Left colon (tissue), 2 donors: ENCODE measurements around the gene SMAD5. TPM values are rescaled to one million over a fixed set of nuclear protein-coding genes. Genes with fewer than 3 reads are reported as not detected.

Source experiments
- ATAC-seq: fragments of 200-7000 bp; cut with Tn5 transposase; one replicate; pipeline ENCODE4 v1.9.1; 2020; ENCODE audit warnings: mild to moderate bottlenecking, moderate library complexity
- DNase-seq, 2 donors: peaks; one replicate each; pipeline ENCODE4 v3.0.0-alpha.2; 2020
- intact Hi-C, 2 donors: fragments of 100-400 bp; cut with DNase I in 1 of 2; cut with micrococcal nuclease in 1 of 2; formaldehyde crosslinking; loops; one replicate each; pipeline versions ENCODE4 v1.11.2 to v1.14.0; 2022; cut with DNase I, micrococcal nuclease
- total RNA-seq, 2 donors: library from RNA; stranded (reverse); fragmentation: NEBNext Ultra II Directional; extraction: Animal tissue kit (Norgen Biotek cat#: 25700); gene quantifications; one replicate each; pipeline ENCODE4 v1.2.1, GENCODE V29; 2021
- donor health status: DM: no; HTN: no; CAD: no.
- donor health status: DM: yes; HTN: yes; CAD: no.

Gene SMAD5
- total RNA-seq, 2 donors from 2014 or later: 45.6 to 46.8 TPM

GRCh38 chr5:136143763-136144162 is 11.1 kb downstream of the SMAD5 start:
- DNase-seq (no peak), ATAC-seq (no peak)
- intact Hi-C loops: no loop called here

GRCh38 chr5:136145030-136145429 is 12.4 kb downstream of the SMAD5 start:
- intact Hi-C loops: no loop called here
- DNase-seq (no peak), ATAC-seq (no peak)

- no peak for ATAC-seq
- intact Hi-C loops: no loop called here
- DNase-seq: no peak
Observed at GRCh38 chr5:136146201-136146600, 13.6 kb downstream of the SMAD5 start.

- intact Hi-C loops: no loop called here
- ATAC-seq (no peak), DNase-seq (no peak)
Observed at GRCh38 chr5:136147632-136148031, 15.0 kb downstream of the SMAD5 start.

- ATAC-seq: no peak
- DNase-seq: no peak
- intact Hi-C loops: no loop called here
Observed at GRCh38 chr5:136149891-136150290, 17.2 kb downstream of the SMAD5 start.

GRCh38 chr5:136153581-136154236 is 21.1 kb downstream of the SMAD5 start:
- intact Hi-C loops: no loop called here
- DNase-seq (no peak), ATAC-seq (no peak)

- no peak for ATAC-seq
- no peak for DNase-seq
- intact Hi-C loops: no loop called here
Observed at GRCh38 chr5:136155078-136155477, 22.4 kb downstream of the SMAD5 start.

- ATAC-seq (no peak), DNase-seq (no peak)
- intact Hi-C loops: no loop called here
Observed at GRCh38 chr5:136155761-136156160, 23.1 kb downstream of the SMAD5 start.

- DNase-seq (no peak), ATAC-seq (no peak)
- intact Hi-C loops: no loop called here
Observed at GRCh38 chr5:136157514-136157913, 24.9 kb downstream of the SMAD5 start.

- intact Hi-C loops: no loop called here
- DNase-seq (no peak), ATAC-seq (no peak)
Observed at GRCh38 chr5:136159457-136159856, 26.8 kb downstream of the SMAD5 start.

- no peak for DNase-seq
- intact Hi-C loops: no loop called here
- no peak for ATAC-seq
Observed at GRCh38 chr5:136162008-136162407, 29.4 kb downstream of the SMAD5 start.

GRCh38 chr5:136164226-136164625 is 31.6 kb downstream of the SMAD5 start:
- ATAC-seq (no peak), DNase-seq (no peak)
- intact Hi-C loops: no loop called here

- intact Hi-C loops: no loop called here
- ATAC-seq (no peak), DNase-seq (no peak)
Observed at GRCh38 chr5:136166909-136167308, 34.3 kb downstream of the SMAD5 start.

- intact Hi-C loops: no loop called here
- no peak for ATAC-seq
Observed at GRCh38 chr5:136169218-136169617, 36.6 kb downstream of the SMAD5 start.

GRCh38 chr5:136174021-136174659 is 41.5 kb downstream of the SMAD5 start:
- DNase-seq: no peak
- intact Hi-C loops: loop anchor here in 1 of 2 donors (10.0 kb wide), 2 partner anchors 109 to 229 kb away; no protein-coding TSS in a partner anchor
- peak; percentile 89 for ATAC-seq

More at GRCh38 chr5:136169218-136169617, 36.6 kb downstream of the SMAD5 start:
- no peak for DNase-seq

GRCh38 chr5:136182618-136183017 is 50.0 kb downstream of the SMAD5 start:
- intact Hi-C loops: no loop called here
- no peak for DNase-seq
- ATAC-seq: no peak

GRCh38 chr5:136185974-136186665 is 53.5 kb downstream of the SMAD5 start:
- intact Hi-C loops: no loop called here
- peak; percentile 40 for ATAC-seq
- DNase-seq: no peak

GRCh38 chr5:136186796-136187195 is 54.2 kb downstream of the SMAD5 start:
- intact Hi-C loops: no loop called here
- DNase-seq (no peak), ATAC-seq (peak; percentile 67)

- ATAC-seq: no peak
- no peak for DNase-seq
- intact Hi-C loops: no loop called here
Observed at GRCh38 chr5:136188859-136189258, 56.2 kb downstream of the SMAD5 start.

- intact Hi-C loops: no loop called here
- DNase-seq: peak in 1 of 2 donors; percentile 22
- ATAC-seq: peak; percentile 36
Observed at GRCh38 chr5:136190091-136190720, 57.6 kb downstream of the SMAD5 start.
